Kidney epithelial cell (primary cell): ENCODE results near the gene SKIC8. TPM values are rescaled to one million over a fixed set of nuclear protein-coding genes. Genes with fewer than 3 reads are reported as not detected.
A peak's percentile ranks its signal among the peaks of the same experiment; 100 is the strongest.

Experiments used
- DNase-seq: peaks from one replicate; pipeline ENCODE4 v3.0.0-alpha.2; 2010; ENCODE audit warnings: low read depth
- H3K27me3 ChIP-seq: 2 replicates; pipeline ENCODE4 v1.6.0; 2011; ENCODE audit warnings: low read length; ENCODE audit not compliant: control insufficient read depth, insufficient read depth
- H3K36me3 ChIP-seq: 2 replicates; pipeline ENCODE4 v1.5.1; 2011; ENCODE audit warnings: low read length; ENCODE audit not compliant: control insufficient read depth, insufficient read depth
- H3K4me3 ChIP-seq: 2 replicates; pipeline ENCODE4 v1.5.1; 2011; ENCODE audit warnings: low read depth, mild to moderate bottlenecking, control low read depth, low read length
- CTCF ChIP-seq: IDR thresholded peaks from 2 replicates; pipeline ENCODE4 v1.5.1; 2011; ENCODE audit warnings: mild to moderate bottlenecking, moderate library complexity, low read length, control low read depth, inconsistent platforms; ENCODE audit not compliant: insufficient read depth, poor library complexity, severe bottlenecking
- total RNA-seq: library from RNA; depleted of rRNA; stranded (reverse); fragments of >200 nt; gene quantifications from 2 replicates; pipeline ENCODE4 v1.2.3, GENCODE V29; 2015

SKIC8 gene
- total RNA-seq, 1 donor from 2014 or later, result 51.1 TPM

- DNase-seq, result no peak
- H3K4me3 ChIP-seq, result no peak overlapping the region
These were observed 33.2 kb downstream of the SKIC8 start for GRCh38 chr15:78266229-78266628.

GRCh38 chr15:78265752-78266224 lies 33.6 kb downstream of the SKIC8 start:
- H3K36me3 ChIP-seq, result no peaks in the 10 kb centered on the region
- no peaks in the 10 kb centered on the region for H3K27me3 ChIP-seq
- TF ChIP-seq CTCF, result no peak
- DNase-seq, result peak; percentile 62
- no peak overlapping the region for H3K4me3 ChIP-seq

More at GRCh38 chr15:78266229-78266628, 33.2 kb downstream of the SKIC8 start:
- no peaks in the 10 kb centered on the region for H3K36me3 ChIP-seq
- H3K27me3 ChIP-seq, result no peaks in the 10 kb centered on the region
- no peak for TF ChIP-seq CTCF

GRCh38 chr15:78265137-78265460 lies 34.3 kb downstream of the SKIC8 start:
- no peaks in the 10 kb centered on the region for H3K27me3 ChIP-seq
- no peak for TF ChIP-seq CTCF
- H3K36me3 ChIP-seq, result no peaks in the 10 kb centered on the region
- DNase-seq, result no peak
- H3K4me3 ChIP-seq, result peak overlapping the region; percentile 48

- no peak for TF ChIP-seq CTCF
- Histone ChIP-seq H3K36me3 (no peaks in the 10 kb centered on the region), H3K27me3 (no peaks in the 10 kb centered on the region), H3K4me3 (peak within 1 kb of the TSS; percentile 48)
- DNase-seq, result no peak
These were observed 34.9 kb downstream of the SKIC8 start, which contains the start of gene DNAJA4 for GRCh38 chr15:78264304-78265136. DNAJA4 (plus strand) TSS chr15:78264562; CDS start chr15:78264764, 202 bp downstream.

DNA sequence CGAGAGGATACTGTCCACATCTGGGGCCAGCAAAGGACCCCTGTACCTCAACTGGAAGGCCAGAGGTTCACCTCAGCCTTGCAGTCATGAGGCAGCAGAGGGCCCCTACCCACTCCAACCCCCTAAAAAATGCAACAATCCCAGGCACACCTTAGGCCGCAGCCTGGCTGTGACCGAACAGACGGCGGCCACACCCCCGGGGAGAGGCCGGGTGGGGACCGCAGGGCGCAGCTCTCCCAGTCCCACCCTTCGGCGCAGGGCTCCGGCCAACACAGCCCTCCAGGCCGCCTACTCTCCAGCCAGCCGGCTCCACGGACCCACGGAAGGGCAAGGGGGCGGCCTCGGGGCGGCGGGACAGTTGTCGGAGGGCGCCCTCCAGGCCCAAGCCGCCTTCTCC lies 35.5 kb downstream of the SKIC8 start:
- no peaks in the 10 kb centered on the region for H3K36me3 ChIP-seq
- no peaks in the 10 kb centered on the region for H3K27me3 ChIP-seq
- no peak for DNase-seq
- peak overlapping the region; percentile 48 for H3K4me3 ChIP-seq
- no peak for TF ChIP-seq CTCF
